ENCODE measurements around the gene WNT3A.
"Not testable (repeated sequence)": the region's sequence is repeated elsewhere in the genome, so short reads cannot be mapped to it uniquely, and the experiment has no call there.

Gene WNT3A

GRCh38 chr1:228006786-228007048 lies at the start of gene WNT3A:
TSS of gene WNT3A (plus strand) at chr1:228006998. CDS start at chr1:228007129, 131 bp downstream.
- no peak for DNase-seq

GRCh38 chr1:227958617-227959324 lies 48.0 kb upstream of the WNT3A start:
- DNase-seq = no peak

DNA sequence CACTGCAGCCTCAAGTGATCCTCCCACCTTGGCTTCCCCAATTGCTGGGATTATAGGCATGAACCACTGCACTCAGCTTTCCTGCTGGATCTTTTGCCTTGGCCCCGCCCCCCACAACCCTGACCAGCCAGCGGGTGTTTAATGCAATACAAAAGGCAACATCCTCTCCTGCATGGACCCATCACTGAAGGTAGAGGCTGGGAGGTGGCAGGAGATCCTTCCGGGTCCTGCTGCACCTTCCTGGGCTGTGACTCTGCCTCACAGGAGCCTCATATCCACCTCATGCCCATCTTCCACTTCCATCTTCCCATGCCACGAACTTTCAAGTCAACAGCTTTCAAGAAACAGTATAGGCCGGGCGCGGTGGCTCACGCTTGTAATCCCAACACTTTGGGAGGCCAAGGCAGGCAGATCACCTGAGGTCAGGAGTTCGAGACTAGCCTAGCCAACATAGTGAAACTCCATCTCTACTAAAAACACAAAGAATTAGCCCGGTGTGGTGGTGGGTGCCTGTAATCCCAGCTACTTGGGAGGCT lies 47.4 kb upstream of the WNT3A start:
- no peak for DNase-seq

GRCh38 chr1:227961651-227962466 lies 44.9 kb upstream of the WNT3A start:
- DNase-seq = no peak

DNA sequence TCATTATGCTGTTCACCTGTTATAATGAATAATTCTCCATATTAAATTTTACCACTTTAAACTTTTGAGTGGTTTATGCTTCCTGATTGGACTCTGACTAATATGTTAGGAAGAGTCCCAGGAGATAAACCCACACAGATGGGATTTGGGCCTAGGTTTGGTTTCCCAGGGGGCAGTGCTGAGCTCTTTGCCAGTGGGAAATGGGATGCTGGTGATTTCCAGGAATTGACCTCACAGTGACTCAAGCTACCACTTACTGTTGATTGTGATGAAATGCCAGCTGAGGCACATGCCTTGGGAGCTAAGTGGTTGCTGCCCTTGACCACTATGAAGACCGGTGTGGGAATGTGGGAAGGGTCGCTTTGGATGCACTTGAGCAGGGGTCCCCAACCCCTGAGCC lies 40.1 kb upstream of the WNT3A start:
- DNase-seq = not testable (repeated sequence)

GRCh38 chr1:227967815-227968214 lies 39.0 kb upstream of the WNT3A start:
- not testable (repeated sequence) for DNase-seq

GRCh38 chr1:227970076-227970995 lies 36.5 kb upstream of the WNT3A start:
- not testable (repeated sequence) for DNase-seq

DNA sequence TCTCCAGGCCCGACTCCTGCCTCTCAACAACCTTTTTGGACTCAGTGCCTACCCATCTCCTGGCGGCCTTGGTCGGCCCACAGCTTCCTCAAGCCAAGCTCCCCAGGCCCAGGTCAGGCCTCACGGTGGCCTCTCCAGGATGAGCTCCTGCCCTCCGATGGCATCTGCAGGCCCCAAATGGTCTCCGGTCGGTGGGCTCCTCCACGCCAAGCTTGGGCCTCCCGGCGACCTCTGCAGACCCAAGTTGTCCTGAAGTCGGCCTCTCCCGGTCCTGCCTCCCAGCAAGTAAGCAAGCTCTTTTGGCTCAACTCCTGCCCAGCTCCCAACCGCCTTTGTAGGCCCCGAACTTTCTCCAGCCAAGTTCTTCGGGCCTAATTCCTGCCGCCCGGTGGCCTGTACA lies 35.6 kb upstream of the WNT3A start:
- DNase-seq = not testable (repeated sequence)

DNA sequence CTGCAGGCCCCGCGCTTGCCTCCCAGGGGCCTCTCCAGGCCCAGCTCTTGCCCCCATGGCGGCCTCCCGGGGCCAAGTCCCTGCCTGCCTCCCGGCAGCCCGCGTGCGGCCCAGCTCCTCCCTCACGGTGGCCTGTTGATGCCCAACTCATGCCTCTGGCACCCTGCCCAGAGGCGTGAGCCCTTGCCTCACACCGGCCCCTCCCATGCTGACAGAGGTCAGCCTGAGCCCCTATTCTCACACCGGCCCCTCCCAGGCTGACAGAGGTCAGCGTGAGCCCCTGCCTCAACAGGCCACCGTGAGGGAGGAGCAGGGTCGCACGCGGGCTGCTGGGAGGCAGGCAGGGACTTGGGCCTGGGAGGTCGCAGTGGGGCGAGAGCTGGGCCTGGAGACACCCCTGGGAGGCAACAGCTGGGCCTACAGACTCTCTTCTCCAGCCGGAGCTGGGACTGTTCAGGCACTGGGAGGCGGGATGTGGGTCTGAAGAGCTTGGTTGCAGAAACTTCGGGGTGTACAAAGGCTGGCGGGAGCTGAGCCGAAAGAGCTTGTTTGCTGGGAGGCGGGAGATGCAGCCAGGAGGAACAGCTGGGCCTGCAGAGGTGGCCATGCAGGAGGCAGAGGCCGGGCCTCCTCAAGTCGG lies 35.0 kb upstream of the WNT3A start:
- not testable (repeated sequence) for DNase-seq

DNA sequence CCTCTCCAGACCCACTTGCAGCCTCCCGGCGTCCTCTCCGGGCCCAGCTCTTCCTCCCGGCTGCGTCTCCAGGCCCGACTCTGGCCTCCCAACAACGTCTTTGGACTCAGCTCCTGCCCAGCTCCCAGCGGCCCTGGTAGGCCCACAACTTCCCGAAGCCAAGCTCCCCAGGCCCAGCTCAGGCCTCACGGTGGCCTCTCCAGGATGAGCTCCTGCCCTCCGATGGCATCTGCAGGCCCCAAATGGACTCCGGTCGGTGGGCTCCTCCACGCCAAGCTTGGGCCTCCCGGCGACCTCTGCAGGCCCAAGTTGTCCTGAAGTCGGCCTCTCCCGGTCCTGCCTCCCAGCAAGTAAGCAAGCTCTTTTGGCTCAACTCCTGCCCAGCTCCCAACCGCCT lies 34.5 kb upstream of the WNT3A start:
- DNase-seq = not testable (repeated sequence)

DNA sequence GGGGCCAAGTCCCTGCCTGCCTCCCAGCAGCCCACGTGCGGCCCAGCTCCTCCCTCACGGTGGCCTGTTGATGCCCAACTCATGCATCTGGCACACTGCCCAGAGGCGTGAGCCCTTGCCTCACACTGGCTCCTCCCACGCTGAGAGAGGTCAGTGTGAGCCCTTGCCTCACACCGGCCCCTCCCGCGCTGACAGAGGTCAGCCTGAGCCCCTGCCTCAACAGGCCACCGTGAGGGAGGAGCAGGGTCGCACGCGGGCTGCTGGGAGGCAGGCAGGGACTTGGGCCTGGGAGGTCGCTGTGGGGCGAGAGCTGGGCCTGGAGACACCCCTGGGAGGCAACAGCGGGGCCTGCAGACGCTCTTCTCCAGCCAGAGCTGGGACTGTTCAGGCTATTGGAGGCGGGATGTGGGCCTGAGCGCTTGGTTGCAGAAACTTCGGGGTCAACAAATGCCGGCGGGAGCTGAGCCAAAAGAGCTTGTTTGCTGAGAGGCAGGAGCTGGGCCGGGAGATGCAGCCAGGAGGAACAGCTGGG lies 33.9 kb upstream of the WNT3A start:
- not testable (repeated sequence) for DNase-seq

DNA sequence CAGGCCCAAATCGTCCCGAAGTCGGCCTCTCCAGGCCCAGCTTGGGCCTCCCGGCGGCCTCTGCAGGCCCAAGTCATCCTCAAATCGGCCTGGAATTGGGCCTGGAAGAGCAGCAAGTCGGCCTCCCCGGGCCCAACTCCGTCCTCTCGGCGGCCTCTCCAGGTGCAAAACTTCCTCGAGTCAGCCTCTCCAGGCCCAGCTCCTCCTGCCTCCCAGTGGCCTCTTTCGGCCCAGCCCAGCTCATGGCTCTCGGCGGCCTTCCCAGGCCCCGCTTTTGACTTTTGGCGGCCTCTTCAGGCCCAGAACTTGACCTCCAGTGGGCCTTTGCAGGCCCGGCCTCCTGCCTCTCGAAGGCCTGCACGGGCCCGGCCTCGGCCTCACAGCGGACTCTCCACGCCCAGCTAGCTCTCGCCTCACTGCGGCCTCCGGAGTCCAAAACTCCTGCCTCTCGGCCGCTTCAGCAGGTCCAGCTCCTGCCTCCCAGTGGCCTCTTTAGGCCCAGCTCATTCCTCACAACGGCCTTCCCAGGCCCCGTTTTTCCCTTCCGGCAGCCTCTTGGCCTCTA lies 33.0 kb upstream of the WNT3A start:
- not testable (repeated sequence) for DNase-seq

DNA sequence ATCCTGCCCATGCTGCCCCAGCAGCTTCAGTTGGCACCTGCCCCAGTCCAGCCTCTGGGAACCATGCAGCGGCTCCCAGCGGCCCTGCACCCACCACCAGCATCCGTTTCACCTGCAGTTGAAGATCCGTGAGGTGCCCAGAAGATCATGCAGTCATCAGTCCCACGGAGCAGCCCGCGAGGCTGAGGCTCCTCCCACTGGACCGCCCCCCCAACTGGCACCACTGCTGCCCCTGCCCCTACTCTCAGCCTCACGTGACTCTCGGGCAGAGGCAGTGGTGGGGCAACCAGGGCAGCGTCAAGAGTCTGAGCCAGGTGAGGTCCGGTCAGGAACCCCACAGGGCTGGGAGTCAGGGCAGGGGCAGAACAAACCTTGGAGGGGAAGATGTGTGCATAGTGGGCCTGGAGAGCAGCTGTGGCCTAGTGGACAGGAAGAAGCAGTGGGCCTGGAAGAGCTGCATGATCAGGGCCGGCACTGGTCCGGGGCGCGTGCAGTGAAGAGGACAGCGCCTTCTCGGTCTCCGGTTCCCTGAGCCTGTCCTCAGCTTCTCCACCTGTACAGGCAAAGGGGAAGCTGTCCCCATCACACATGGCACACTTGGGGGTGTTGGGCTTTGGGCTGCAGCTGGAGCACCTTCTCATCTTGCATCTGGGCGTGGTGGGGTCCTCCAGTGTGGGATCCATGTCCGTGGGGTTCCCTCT lies 31.1 kb upstream of the WNT3A start:
- not testable (repeated sequence) for DNase-seq

DNA sequence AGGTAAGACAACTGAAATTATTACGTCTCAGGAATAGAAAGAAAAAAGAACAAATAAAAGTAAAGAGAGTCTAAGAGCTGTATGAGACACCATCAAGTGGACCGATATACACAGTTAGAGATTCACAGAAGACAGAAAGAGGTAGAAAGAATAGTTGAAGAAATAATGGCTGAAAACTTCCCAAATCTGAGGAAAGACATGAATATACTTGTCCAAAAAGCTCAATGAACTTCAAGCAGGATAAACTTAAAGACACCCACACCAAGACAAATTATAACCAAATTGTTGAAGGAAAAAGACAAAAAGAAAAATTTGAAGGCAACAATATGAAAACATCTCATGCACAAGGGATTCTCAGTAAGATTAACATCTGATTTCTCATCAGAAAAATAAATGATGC lies 19.6 kb upstream of the WNT3A start:
- DNase-seq = no peak

DNA sequence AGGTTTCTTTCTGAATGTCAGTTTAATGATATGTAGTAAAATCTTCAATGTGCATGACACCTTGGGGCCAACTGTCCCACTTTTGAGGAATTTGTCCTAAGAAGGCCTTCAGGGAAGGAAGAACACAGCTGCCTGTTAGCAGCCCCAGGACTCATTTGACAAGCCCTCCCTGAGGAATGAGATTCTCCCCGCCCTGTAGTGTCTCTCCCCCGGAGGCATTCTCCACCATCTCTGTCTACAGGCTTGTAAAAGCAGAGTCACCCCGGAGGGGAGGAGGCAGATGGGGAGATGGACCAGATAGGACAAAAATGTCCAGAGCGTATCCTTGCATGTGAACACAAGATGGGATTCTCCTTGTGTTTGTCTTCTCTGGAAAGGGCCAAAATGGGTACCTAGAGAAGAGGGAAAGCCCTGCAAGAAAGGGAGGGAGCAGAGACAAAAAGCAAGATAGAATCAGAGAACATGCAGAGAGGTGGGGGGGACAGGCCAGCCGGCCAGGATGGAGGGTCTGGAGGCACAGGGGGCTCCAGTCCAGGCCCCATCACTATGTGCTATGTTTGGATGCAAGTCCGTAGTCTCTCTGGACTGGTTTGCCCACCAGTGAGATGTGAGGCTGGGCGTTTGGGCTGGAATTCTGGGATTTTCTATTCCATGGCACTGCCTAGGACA lies 12.0 kb upstream of the WNT3A start:
- no peak for DNase-seq

- DNase-seq = no peak
Observed at GRCh38 chr1:227996187-227996950, 10.4 kb upstream of the WNT3A start.

- DNase-seq = no peak
Observed at GRCh38 chr1:227998374-227999055, 8.3 kb upstream of the WNT3A start.

DNA sequence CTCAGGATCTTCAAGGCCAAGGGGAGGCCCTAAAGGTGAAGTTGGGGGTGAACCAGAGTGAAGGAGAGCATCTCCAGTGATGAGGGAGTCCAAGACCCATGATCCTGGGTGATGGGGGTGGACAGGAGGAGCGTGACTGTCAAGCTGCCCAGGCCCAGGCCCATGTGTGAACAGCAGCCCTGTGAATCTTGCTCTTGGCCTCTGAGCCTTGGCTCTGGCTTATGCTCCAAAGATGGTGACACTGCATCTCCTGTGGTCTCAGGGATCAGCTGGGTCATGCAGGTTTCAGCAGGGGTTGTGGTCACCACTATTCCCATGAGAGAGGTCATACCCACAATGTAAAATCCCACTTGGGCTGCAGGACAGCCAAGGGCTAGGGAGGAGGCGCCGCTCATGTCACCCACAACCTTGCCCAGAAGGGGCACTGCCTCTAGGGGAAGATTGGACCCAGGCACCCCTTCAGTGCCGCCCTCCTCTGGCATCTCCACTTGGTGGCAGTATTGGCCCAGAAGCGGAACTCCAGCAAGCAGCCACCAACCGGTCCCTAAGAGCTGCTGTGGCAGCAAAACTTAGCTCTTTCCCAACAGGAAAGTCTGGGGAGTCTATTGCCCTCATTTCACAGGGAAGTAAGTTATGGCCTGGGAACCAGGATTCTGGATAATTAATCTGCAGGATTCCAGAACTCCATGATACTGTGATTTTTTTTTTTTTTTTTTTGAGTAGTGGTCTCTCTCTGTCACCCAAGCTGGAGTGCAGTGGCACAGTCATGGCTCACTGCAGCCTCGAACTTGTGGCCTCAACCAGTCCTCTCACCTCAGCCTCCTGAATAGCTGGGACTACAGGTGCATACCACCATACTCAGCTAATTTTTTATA lies 7.5 kb upstream of the WNT3A start:
- DNase-seq = peak; percentile 67
